Subcutaneous adipose tissue (tissue), 4 donors: ENCODE measurements around the gene FAXC. TPM values are rescaled to one million over a fixed set of nuclear protein-coding genes. Genes with fewer than 3 reads are reported as not detected.

Experiments
- total RNA-seq, 4 donors: library from RNA; depleted of rRNA; stranded (reverse); fragments of >200 nt; gene quantifications; one replicate each; pipeline ENCODE4 v1.1.0, GENCODE V29; 2016
- TF ChIP-seq, protein P1 (sequence below): fragments of 450-650 bp; IDR thresholded peaks from one replicate; pipeline ENCODE4 v1.5.1; 2016; ENCODE audit warnings: low read depth, mild to moderate bottlenecking, control low read depth, antibody characterized with exemption, moderate library complexity

Gene FAXC
- total RNA-seq, 4 donors from 2014 or later = under 0.01 TPM; not detected in 3

DNA sequence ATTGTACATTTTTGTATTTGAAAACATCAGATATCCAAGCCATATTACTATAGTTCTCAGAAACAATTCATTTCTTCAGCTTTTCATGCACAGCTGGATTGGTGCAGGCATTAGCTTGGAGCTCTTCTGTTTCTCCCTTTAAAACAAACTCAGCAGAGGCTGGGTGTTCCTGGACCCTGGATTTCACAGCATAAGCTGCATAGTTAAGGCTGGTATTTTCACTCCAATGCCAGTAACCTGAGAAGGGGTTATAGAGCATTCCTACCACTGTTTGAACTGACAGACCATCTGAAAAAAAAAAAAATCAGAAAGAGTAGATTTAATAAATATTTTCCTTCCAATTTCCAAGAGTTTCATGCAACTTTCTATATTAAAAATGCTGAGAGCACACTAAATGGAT, 20.1 kb upstream of the FAXC start:
- TF ChIP-seq, protein P1, sequence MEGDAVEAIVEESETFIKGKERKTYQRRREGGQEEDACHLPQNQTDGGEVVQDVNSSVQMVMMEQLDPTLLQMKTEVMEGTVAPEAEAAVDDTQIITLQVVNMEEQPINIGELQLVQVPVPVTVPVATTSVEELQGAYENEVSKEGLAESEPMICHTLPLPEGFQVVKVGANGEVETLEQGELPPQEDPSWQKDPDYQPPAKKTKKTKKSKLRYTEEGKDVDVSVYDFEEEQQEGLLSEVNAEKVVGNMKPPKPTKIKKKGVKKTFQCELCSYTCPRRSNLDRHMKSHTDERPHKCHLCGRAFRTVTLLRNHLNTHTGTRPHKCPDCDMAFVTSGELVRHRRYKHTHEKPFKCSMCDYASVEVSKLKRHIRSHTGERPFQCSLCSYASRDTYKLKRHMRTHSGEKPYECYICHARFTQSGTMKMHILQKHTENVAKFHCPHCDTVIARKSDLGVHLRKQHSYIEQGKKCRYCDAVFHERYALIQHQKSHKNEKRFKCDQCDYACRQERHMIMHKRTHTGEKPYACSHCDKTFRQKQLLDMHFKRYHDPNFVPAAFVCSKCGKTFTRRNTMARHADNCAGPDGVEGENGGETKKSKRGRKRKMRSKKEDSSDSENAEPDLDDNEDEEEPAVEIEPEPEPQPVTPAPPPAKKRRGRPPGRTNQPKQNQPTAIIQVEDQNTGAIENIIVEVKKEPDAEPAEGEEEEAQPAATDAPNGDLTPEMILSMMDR = no peak

DNA sequence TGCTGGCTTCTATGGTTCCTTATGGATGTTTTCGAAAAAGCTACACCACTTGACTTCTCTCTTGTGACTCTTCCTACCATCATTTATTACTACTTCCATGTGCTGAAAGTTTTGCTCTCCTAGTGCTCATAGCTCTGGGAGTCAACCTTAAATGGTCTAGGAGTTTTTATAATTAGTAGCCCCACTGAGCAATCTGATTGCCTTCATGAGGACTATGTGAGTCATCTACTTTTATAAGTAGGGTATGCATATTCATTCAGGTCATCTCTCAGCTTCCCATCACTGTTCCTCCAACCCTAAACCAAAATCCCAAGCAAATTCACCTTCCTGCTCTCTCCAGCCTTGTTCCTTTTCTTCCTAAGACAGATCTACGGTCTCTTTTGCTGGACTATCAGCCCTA, 17.4 kb upstream of the FAXC start:
- TF ChIP-seq, protein P1 = no peak

DNA sequence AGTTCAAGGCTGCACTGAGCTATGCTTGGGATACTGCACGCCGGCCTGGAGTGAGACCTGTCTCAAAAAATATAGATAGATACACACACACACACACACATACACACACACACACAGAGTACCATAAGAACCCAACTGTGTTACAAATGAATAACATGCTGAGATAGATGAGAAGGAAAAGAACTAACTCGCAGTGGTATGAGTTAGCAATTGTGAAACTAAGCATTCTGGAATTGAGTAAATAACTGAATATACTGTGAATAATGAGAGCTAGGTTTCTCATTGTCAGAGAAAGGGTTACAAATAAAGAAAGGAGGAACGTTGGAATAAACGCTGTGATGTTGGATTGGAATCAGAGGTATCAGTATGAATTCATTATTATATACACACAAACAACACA, 14.6 kb upstream of the FAXC start:
- TF ChIP-seq, protein P1 = no peak

DNA sequence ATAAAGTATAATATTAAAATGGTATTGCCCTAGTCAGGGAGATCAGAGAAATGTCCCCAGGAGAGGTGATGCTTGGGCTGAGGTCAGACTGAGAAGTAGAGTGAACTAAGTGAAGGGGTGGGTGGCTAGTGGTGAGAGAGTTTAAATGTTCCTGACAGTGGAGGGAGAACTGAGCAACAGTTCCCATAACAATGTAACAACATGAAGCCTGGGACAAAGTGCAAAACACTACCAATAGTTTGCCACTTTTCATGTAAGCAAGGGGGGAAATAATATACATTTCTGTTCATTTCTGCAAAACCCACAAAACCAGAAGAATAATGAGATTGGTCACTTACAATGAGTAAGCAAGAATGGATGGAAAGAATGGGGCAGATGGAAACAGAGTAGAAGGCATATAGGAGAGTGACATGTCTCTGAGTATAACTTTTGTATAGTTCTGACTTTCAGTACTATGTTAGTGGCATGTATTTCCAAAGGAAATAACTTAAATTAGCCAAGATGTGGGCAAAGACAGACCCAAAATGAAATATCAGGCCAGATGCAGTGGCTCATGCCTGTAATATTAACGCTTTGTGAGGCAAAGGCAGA, 13.3 kb upstream of the FAXC start:
- TF ChIP-seq, protein P1 = no peak

DNA sequence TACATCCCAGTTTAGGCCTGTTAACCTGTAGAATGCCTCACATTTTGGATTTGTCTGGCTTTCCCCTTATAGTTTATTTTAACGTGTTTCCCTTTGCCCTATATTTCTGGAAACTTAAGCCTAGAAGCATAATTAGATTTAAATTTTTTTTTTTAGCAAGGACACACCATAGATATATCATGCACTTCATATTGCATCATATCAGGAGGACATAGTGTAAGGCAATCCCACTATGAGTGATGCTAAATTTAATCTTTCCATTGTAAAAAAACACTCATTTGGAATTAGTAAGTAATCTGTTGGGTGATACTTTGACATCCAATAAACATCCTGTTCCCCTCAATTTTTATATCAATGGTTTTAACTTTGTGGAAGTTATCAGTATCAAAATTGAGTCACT, 10.3 kb upstream of the FAXC start:
- TF ChIP-seq, protein P1 = no peak

DNA sequence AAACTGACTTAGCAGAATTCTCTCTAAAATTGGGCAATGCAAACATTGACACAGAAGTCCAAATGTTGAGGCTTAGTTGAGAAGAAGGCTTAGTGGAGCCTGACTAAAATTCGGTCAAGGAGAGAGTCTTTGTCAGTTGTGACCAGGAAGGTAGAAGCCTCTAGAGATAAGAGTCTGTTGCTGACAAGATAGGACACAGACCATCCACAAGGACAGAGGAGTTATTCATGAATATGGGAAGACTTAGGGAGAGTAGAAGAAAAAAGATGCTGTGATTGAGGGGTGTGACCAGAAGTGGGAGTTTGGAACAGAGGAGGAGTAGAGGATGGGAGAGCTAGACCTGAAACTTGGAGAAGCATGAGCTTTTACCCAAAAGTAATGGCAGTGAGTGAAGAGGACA, 7.2 kb upstream of the FAXC start:
- TF ChIP-seq, protein P1 = no peak

DNA sequence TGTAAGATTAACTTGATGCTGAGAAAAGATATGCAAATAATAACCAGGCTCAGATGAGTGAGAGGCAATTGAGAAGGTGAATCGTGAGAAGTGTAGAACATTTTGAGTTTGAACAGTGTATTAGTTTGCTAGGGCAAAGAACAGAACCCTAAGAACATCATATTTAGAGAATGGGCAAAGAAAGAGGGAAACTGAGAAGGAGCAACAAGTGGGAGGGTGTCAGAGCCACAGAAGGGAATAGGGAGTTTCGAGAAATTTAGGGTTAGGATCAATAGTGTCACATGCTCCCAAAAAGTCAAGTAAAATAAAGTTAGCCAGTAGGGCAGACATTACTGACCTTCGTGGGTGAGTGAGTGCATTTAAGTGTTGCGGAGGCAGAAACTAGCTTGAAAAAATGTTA, 5.5 kb upstream of the FAXC start:
- TF ChIP-seq, protein P1 = no peak
